Jurkat, Clone E6-1 (cell line): Measurements from ENCODE around the gene ICE2.
"Not testable (repeated sequence)": the region's sequence is repeated elsewhere in the genome, so short reads cannot be mapped to it uniquely, and the experiment has no call there.

ENCODE experiments used
- DNase-seq: peaks from one replicate; pipeline ENCODE4 v3.0.0-alpha.2; 2011; ENCODE audit warnings: low read depth, low spot score
- H3K4me3 ChIP-seq: 2 replicates; pipeline ENCODE4 v1.5.1; 2011; ENCODE audit warnings: mild to moderate bottlenecking, low read length, control low read depth, moderate library complexity

Gene ICE2

DNA sequence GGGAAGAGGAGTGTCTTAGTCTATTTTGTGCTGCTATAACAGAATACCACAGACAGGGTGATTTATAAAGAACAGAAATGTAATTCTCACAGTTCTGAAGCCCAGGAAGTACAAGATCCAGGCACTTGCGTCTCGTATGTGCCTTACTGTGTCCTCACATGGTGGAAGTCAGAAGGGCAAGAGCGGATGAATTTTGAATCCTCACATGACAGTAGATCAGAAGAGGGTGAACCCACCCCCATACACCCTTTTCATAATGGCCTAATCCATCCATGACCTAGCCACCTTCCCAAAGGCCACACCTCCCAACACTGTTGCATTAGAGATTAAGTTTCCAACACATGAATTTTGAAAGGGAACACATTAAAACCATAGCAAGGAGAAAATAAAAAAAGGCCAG is 62.5 kb downstream of the ICE2 start:
- no peak overlapping the region for H3K4me3 ChIP-seq
- DNase-seq: no peak

DNA sequence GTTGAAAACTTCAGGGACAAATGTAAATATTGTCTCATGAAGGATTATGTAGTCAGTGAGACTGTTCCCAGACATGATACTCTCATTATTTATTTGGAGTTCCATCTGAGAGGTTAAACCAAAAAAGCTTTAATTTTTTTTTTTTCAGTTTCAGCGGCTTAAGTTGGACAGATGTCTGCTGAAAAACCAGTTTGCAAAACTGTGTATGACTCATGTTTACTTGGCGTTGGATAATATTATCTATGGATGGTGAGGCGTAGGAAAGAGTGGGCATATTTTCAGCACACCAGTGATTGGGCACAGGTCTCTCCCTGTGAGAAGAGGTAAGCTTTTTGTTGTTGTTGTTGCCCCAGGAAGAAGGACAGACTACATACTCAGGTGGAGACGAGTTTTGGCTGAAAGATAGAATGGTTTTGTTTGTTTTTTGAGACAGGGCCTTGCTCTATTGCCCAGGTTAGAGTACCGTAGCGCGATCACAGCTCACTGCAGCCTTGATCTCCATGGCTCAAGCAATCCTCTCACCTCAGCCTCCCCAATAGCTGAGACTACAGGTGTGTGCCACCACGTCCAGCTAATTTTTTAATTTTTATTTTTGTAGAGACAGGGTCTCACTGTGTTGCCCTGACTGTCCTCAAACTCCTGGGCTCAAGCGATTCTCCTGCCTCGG is 64.8 kb downstream of the ICE2 start:
- no peak for DNase-seq
- no peak overlapping the region for H3K4me3 ChIP-seq

DNA sequence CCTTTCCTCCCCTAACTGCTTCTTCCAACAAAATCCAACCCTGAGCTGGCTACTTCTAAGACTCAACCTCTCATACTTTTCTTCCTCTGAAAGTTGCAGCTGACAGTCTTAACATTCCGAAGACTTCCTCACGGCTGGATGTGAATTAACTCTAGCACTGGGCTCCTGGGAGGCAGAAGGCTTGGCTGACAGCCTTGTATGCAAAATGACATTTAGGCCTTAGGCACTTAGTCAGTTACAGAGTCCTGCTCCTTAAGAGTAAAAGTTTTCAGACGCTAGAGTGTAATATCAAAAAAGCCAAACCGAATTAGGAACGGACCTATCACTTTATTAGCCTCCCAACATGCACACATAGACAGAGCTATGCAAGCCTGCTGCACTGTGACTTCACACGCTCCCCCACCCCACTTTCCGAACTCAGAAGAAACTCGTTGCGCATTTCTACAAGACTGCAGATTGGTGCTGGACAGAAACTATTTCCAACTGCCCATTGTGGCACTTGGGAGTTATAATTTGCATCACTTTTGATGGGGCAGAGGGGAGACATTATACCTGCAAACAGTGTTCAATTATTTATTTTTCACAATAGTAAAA is 65.6 kb downstream of the ICE2 start:
- no peak overlapping the region for H3K4me3 ChIP-seq
- no peak for DNase-seq

DNA sequence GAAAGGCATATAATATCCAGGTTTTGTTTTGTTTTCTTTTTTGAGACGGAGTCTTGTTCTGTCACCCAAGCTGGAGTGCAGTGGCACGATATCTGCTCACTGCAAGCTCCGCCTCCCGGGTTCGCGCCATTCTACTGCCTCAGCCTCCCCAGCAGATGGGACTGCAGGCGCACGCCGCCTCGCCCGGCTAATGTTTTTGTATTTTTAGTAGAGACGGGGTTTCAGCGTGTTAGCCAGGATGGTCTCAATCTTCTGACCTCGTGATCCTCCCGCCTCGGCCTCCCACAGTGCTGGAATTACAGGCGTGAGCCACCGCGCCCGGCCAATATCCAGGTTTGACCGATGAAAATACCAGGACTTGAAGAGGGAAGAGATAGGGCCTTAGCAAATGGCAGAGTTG is 66.1 kb downstream of the ICE2 start:
- not testable (repeated sequence) for DNase-seq

DNA sequence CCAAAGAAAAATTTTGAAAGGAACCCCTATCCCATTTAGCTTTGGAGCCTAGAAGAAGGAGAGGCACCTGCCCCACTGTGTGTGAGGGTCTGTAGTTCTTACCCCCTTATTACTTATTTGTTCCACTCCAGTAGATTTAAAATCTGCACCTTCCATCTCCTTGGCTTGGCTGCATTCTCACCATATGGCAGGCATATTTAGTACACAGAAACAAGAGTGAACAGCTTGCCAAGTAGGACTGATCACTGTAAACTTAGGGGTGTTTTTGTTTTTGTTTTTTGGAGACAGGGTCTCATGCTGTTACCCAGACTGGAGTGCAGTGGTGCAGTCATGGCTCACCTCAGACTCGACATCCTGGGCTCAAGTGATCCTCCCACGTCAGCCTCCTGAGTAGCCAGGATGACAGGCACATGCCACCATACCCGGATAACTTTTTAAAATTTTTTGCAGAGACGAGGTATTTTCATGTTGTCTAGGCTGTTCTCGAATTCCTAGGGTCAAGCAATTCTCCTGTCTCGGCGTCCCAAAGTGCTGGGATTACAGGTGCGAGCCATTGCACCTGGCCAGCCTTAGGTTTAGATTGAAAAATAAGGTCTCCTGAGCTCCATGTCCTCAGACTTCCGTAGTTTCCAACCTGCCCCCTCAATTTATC is 67.0 kb downstream of the ICE2 start:
- H3K4me3 ChIP-seq: no peak overlapping the region
- DNase-seq: no peak

More for the DNA sequence above, 66.1 kb downstream of the ICE2 start:
- not testable (repeated sequence) for H3K4me3 ChIP-seq

DNA sequence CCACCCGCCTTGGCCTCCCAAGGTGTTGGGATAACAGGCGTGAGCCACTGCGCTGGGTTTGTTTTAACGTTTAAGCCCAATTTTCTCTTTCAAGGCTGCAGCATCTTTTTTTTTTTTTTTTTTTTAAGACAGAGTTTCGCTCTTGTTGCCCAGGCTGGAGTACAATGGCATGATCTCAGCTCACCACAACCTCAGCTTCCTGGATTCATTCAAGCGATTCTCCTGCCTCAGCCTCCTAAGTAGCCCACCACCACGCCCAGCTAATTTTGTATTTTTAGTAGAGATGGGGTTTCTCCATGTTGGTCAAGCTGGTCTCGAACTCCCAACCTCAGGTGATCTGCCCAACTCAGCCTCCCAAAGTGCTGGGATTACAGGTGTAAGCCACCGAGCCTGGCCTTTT is 68.6 kb downstream of the ICE2 start:
- DNase-seq, H3K4me3 ChIP-seq: not testable (repeated sequence)

DNA sequence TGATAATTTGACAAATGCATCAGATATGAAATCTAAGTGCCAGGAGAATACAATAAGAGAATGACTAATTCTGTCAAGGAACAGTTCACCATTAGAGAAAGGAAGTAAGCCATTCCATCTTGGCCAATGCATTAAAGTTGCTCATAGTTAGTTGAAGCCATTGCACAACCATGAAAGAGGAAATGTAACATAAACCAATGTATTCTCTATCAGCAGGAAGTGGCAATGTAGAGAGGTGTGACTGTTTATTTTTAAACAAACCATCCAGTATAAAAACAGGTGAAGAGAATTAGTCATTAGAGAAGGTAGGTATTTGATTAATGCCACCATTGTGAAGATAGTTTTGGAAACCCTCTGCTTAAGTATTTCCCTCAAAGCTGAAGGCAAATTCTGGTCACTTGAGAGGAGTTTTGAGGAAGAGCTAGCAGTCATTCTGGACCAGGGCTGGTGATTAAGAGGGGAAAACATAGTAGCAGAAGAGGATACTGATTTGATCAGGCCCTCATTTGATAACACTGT is 70.4 kb downstream of the ICE2 start:
- peak; percentile 50 for DNase-seq
- H3K4me3 ChIP-seq: no peak overlapping the region

DNA sequence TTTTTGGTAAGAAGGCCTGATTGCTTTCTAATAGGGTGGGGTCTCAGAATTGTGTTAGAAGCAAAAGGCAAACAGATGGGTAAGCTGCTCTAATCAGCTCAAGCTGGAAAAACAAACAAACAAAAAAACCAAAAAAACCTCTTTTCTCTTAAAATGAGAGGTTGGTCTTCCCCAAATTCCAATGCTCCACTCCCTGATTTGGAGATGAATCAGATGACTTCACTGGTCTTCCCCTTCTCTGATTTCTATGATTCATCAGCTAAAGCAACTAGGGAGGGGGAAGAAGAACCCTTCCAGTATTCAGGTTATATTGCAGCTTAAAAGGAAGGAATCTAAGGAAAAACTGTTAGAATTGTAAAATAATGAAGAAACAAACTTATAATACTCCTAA is 71.5 kb downstream of the ICE2 start:
- H3K4me3 ChIP-seq: no peak overlapping the region
- no peak for DNase-seq

DNA sequence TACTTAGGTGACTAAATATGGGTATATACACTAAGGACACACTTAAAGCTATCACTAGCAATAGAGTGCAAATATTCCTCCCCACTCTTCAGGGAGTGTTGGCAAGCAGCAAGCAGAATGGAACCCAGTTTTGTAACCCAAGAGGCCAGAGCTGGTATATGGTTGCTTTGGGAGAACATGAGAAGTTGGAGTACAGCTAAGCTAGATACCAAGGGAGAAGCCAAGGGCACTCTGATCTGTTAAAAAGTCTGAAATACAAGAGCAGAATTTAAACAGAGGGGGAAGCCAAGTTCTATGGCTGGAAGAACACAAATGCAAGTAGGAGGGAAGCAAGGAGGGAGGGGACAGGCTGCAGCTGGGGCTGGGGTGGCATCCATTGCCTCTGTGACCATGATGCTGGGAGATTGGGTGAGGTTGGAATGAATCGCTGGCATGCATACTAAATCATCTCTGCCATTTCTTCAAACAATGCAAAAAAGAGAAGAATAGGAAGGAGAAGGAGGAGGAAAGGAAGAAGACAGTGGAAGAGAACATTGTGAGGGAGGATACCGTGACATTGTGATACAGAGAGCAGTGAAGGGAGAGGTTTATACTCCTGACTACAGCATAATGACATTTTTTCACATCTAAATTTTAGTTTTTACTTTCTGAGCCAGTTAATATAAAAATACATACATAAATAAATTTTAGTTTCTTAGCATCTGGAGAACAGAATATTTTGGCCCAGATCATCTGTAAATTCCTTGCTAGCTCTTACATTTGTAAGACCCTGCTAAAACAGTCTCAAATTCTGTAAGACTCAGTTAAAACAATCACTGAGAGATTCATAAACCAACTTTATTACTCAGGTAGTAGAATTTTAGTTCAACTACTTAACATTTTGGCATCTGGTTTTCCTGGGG is 72.2 kb downstream of the ICE2 start:
- DNase-seq: no peak
- H3K4me3 ChIP-seq: no peak overlapping the region

DNA sequence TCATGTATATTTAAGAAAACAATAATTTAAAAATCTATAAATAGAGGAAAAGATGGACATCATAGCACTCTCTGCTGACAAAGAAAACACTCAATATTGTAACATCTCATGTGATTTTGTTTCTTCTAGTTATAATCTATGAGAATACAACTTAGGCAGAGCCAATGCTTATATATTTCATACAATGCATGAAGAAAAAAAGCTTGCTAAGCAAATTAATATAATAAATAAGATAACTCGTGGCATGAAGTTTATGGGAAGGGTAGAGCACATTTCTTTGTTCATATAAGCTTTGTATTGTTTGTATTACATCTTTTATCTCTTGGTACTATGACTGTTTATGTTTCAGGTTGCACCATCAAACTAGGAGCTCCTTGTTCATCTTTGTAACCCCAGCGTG is 73.5 kb downstream of the ICE2 start:
- H3K4me3 ChIP-seq: no peak overlapping the region
- no peak for DNase-seq

DNA sequence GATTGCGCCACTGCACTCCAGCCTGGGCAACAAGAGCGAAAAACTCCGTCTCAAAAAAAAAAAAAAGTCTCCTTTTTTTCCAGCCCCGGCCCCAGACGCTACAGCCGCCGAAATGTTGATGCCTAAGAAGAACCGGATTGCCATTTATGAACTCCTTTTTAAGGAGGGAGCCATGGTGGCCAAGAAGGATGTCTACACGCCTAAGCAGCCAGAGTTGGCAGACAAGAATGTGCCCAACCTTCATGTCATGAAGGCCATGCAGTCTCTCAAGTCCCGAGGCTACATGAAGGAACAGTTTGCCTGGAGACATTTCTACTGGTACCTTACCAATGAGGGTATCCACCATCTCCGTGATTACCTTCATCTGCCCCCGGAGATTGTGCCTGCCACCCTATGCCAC is 74.6 kb downstream of the ICE2 start:
- H3K4me3 ChIP-seq, DNase-seq: not testable (repeated sequence)

DNA sequence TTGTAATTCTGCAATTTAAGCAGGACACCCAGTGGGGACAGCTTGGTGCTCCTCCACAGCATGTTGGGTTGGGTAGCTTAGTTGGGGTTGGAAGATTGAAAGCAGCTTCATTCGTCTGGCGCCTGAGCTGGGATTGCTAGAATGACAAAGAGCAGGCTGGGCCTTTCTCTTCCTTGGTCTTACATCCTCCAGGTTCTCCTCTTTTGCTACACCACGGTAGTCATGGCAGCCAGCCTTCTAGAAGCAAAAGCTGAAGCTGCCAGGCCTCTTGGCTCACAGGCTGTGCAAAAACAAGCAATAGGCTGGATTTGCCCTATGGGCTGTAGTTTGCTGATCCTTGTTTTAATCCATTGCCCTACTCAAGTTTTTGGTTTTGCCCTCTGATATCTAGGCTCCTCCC is 78.0 kb downstream of the ICE2 start:
- H3K4me3 ChIP-seq: no peak overlapping the region
- DNase-seq: no peak

DNA sequence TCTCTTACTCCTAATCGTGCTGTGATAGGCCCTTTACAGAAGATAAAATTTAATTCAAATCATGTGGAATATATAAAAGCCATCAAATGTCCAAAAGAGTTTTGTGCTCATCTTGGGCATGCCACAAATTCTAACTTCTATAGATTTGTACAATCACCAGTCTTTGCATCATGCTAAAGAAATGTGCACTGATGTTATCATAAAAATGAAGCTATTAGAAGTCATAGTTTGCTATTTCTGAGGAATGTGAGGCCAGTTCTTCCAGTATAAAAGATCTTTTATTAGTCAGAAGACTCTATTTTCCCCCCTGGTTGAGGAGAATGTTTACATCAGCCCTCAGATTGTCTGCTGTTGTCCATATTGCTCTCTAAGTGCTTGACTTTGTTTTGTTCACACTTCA is 79.0 kb downstream of the ICE2 start:
- H3K4me3 ChIP-seq: no peak overlapping the region
- no peak for DNase-seq

DNA sequence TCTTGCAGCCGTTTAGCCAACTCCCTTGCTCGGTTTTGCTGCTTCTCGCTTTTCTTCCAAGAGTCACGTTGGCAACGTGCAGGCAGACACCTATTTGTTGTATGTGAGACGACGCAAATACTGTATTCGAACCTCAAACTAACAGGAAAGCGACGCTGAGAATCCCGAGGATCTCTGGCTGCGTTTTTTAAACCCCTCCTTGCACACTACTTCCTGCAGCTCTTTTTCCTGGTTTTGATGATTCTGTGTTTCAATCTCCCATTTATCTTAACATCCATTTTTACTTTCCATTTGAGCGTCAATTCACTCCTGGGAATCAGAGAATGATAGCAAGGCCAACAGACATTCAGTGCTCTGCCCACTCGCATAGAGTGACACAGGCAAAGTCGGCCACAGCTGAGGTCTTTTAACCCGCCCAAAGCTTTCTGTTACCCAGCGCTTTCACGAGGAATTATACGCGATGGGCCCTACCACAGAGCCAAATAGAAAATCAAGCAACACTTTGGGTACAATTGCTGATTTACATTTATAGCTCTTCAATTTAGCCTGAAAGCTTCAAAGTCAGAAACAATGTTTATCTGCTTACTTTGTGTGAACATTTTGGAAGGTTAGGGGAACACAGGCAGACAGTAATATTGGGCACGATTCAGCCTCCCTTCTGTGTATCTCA is 79.6 kb downstream of the ICE2 start:
- no peak overlapping the region for H3K4me3 ChIP-seq
- no peak for DNase-seq

DNA sequence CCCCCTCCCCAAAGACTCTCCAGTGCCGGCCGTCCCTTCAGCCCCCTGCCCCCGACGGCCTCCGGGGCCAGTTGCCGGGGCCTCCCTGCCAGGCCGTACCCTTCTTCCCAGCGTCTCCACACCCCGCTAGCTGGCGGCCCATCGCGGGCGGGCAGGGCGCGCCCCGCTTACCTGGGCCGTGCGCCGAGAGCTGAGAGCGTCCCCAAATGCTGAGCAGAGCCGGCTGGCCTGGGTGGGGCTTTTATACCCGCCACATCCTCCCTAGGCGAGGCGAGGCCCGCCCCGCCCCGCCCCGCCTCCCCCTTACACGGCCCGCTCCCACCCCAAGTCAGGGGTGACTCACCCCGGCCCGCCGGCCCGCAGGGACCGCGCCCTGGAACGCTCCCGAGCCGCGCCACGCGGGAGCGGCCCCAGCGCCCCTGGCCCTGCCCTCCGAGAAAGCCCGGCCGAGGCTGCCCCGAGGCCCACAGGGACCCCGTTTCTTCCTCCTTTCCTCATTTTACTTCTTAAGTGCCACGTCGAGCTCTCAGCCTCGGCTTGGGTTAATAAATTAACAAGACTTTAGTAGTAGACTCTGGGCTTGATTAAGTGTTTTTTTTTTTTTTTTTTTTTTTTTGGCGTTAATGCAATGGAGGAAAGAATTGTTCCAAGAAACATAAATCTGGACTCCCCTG is 81.0 kb downstream of the ICE2 start, which contains the start of gene ANXA2:
Gene ANXA2, minus strand, starts transcription at position 215 of the 674 bp plus-strand sequence. CDS start 11,911 bp downstream, outside the sequence.
- H3K4me3 ChIP-seq: peak within 1 kb of the TSS; percentile 60

DNA sequence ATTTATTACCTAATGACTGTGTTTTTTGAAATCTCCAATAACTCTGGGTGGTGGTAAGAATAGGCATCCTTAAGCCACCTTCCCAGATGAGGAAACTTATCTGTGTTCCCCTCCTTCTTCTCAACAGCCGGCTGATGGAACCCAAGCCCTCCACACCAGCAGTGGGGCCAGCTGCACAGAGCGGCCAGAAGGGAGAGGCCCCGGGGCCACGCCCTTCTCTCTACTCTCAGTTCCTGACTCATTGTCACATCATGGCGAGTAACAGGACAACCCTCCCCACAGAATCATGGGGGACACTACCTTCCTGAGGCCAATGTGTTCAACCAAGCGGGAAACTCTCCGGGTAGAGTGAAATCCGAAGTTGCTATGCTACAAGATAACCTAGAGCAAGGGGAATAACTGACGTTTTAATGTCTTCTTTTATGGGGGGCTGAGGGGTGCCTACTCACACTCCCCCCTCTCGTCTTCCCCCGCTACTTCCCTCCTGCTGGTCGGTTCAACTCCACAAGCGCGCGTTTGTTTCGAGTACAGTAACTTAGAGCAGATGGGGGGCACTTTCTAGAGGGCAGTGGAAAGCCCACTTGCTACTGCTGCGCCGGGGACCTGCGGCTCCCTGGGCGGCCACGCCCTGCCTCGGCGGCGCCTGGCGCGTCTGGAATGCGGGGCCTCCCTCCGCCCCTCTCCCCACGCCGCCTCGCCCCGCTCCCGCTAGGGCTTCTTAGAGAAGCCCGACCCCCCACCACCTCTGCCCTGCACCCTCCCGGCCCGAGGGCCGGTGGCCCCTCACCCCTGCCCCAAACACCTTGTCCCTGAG is 81.8 kb downstream of the ICE2 start:
- H3K4me3 ChIP-seq: peak overlapping the region; percentile 60
- no peak for DNase-seq

More for the DNA sequence above, 81.0 kb downstream of the ICE2 start, which contains the start of gene ANXA2:
- DNase-seq: peak; percentile 51

DNA sequence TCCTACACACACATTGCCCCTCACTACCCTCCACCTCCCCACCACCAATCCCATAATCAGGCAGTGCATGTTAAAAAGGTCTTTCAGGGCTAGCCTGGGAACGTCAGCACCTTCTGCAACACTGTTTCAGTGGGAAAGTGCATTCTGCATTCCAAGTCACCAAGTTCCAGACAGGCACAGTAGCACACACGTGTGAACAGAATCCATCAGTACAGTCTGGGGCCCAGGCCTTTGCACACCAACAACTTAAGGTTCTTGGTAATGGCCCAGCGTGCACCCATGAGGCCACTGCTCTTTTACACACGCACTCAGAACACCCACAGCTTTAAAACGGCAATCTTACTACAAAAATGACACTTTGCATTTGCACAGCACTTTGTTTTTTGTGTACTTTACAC is 82.4 kb downstream of the ICE2 start:
- H3K4me3 ChIP-seq: no peak overlapping the region
- no peak for DNase-seq
